ENCODE measurements around the gene R3HDM2. TPM values are rescaled to one million over a fixed set of nuclear protein-coding genes. Genes with fewer than 3 reads are reported as not detected.

R3HDM2 gene
- total RNA-seq, 1 experiment from 2014 or later: 34.7 TPM

GRCh38 chr12:57341275-57341990 lies 89.4 kb downstream of the R3HDM2 start (continued):
- TF ChIP-seq MLX (CRISPR knock-in tag; IDR thresholded peaks at IDR 0.05) (no peak), RELA (CRISPR knock-in tag; IDR thresholded peaks at IDR 0.05; ENCODE audit: borderline replicate concordance) (no peak), ZNF425 (CRISPR knock-in tag; conservative IDR thresholded peaks at IDR 0.05) (no peak), HMGXB4 (CRISPR knock-in tag; IDR thresholded peaks at IDR 0.05) (no peak), ZNF281 (CRISPR knock-in tag; IDR thresholded peaks at IDR 0.05) (no peak), MXD4 (CRISPR knock-in tag; IDR thresholded peaks at IDR 0.05; ENCODE audit: borderline replicate concordance) (no peak), JAZF1 (CRISPR knock-in tag; IDR thresholded peaks at IDR 0.05) (no peak)

GRCh38 chr12:57340104-57340503 lies 90.7 kb downstream of the R3HDM2 start:
- ChIA-PET CTCF (interaction anchor here (0.6 to 5.0 kb wide), 3 partner anchors 93 to 120 kb away, joined by 5 to 25 read pairs (median 6); partner anchors contain the start of gene GLI1), POLR2A (no interaction called here)
- Mint-ChIP-seq H3K27ac (no peak overlapping the region), H3K27me3 (ENCODE audit: low read depth) (no peaks in the 10 kb centered on the region), H3K36me3 (0 out of 2 replicates have a peak, but pooled peaks cover 4% of the 10 kb centered on the region), H3K4me1 (peaks cover 25% of the 10 kb centered on the region), H3K4me3 (no peak overlapping the region), H3K9me3 (peaks cover 4% of the 10 kb centered on the region)
- DNase-seq (ENCODE audit: low spot score) (no peak), ATAC-seq (no peak)
- no peak for TF ChIP-seq GRHL2 (CRISPR knock-in tag; IDR thresholded peaks at IDR 0.05; ENCODE audit: insufficient replicate concordance, severe bottlenecking)
- TF ChIP-seq IRF1 (CRISPR knock-in tag; IDR thresholded peaks at IDR 0.05): no peak
- no peak for TF ChIP-seq SMAD3 (CRISPR knock-in tag; IDR thresholded peaks at IDR 0.05; ENCODE audit: borderline replicate concordance)
- no peak for TF ChIP-seq CREB1 (CRISPR knock-in tag; IDR thresholded peaks at IDR 0.05)
- TF ChIP-seq KAT7 (CRISPR knock-in tag; IDR thresholded peaks at IDR 0.05; ENCODE audit: borderline replicate concordance): no peak
- TF ChIP-seq ZNF512 (CRISPR knock-in tag; IDR thresholded peaks at IDR 0.05; ENCODE audit: borderline replicate concordance): no peak
- no peak for TF ChIP-seq ZNF416 (CRISPR knock-in tag; IDR thresholded peaks at IDR 0.05)
- no peak for TF ChIP-seq SMAD4 (CRISPR knock-in tag; IDR thresholded peaks at IDR 0.05)
- no peak for TF ChIP-seq ZNF317 (CRISPR knock-in tag; IDR thresholded peaks at IDR 0.05; ENCODE audit: borderline replicate concordance, low read depth)
- no peak for TF ChIP-seq ZSCAN18 (CRISPR knock-in tag; IDR thresholded peaks at IDR 0.05)
- no peak for TF ChIP-seq MXD4 (CRISPR knock-in tag; IDR thresholded peaks at IDR 0.05; ENCODE audit: borderline replicate concordance)
- no peak for TF ChIP-seq E2F4 (CRISPR knock-in tag; IDR thresholded peaks at IDR 0.05; ENCODE audit: borderline replicate concordance, low read depth)
- TF ChIP-seq CDX4 (CRISPR knock-in tag; IDR thresholded peaks at IDR 0.05; ENCODE audit: borderline replicate concordance): no peak
- no peak for TF ChIP-seq JAZF1 (CRISPR knock-in tag; IDR thresholded peaks at IDR 0.05)

Measured in WTC11 (cell line).